GM18951 (cell line): ENCODE measurements around the gene PTTG1IP.
A peak's percentile ranks its signal among the peaks of the same experiment; 100 is the strongest.
"Not testable (repeated sequence)": the region's sequence is repeated elsewhere in the genome, so short reads cannot be mapped to it uniquely, and the experiment has no call there.

Experiments used
- POLR2A ChIP-seq: IDR thresholded peaks from 4 replicates; pipeline ENCODE4 v1.6.1; 2011; ENCODE audit warnings: mild to moderate bottlenecking; ENCODE audit not compliant: insufficient read length, insufficient read depth; ENCODE audit errors: extremely low read depth
- in situ Hi-C: fragments of 300-500 bp; cut with MboI; formaldehyde crosslinking; loops from one replicate; pipeline ENCODE4 v1.12.0; 2022; ENCODE audit warnings: low sequenced_read_pairs, mixed read lengths, inconsistent platforms; ENCODE audit not compliant: unreplicated experiment

Gene PTTG1IP

GRCh38 chr21:44912506-44913412, 39.3 kb upstream of the PTTG1IP start:
- in situ Hi-C loops, result not testable (repeated sequence)
- peak; percentile 4 for TF ChIP-seq POLR2A

DNA sequence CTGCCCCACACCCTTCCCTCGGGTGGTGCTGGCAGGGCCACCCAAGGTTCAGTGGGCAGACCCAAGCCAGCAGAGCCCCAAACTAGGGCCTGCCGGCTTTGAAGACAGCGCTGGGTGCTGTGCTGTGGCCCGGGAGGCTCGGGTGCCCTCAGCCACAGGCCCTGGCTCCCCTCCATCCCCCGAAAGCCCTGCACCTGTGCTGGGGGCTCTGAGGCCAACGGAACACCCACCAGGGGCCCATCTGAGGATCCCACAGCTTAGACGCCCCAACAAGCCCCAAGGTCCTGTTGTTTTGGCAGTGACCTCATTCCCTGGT, 38.6 kb upstream of the PTTG1IP start:
- TF ChIP-seq POLR2A, result no peak
- in situ Hi-C loops, result no loop called here

DNA sequence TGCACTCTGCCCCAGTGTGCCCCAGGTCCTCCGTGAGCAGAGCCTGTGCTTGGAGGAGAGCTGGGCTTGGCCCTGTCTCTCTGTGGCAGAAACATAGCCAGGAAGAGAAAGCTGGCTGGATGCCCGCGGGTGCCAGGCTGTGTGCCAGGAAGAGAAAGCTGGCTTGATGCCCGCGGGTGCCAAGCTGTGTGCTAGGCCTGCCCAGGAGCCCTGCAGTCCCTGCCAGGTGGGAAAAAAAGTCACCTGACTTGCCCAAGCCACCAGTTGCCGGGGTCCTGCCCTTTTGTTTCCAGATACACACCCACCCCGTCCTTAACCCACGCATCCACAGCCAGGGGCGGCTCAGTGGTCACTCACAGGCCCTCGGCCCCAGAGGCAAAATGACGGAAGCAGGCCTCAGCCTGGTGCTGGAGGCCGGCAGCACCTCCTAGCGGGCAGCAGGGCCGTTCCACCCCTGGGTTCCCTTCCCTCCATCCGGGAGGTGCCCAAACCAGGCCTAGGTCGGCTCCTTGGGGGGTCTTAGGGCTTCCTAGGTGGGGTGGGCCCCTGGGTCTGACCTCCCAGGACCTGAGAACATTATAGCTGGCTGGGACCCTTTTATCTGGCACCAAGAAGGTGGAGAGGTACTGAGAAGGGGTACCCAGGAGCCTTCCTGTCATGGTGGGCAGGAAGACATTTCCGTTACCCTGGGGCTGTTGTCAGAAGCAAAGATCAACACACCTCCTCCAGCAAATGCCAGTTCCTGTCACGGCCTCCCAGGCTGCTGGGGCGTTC, 38.1 kb upstream of the PTTG1IP start:
- in situ Hi-C loops, result no loop called here

GRCh38 chr21:44911068-44911383, 37.5 kb upstream of the PTTG1IP start:
- in situ Hi-C loops, result no loop called here
- TF ChIP-seq POLR2A, result no peak

More for the DNA sequence above, 38.1 kb upstream of the PTTG1IP start:
- TF ChIP-seq POLR2A, result no peak

DNA sequence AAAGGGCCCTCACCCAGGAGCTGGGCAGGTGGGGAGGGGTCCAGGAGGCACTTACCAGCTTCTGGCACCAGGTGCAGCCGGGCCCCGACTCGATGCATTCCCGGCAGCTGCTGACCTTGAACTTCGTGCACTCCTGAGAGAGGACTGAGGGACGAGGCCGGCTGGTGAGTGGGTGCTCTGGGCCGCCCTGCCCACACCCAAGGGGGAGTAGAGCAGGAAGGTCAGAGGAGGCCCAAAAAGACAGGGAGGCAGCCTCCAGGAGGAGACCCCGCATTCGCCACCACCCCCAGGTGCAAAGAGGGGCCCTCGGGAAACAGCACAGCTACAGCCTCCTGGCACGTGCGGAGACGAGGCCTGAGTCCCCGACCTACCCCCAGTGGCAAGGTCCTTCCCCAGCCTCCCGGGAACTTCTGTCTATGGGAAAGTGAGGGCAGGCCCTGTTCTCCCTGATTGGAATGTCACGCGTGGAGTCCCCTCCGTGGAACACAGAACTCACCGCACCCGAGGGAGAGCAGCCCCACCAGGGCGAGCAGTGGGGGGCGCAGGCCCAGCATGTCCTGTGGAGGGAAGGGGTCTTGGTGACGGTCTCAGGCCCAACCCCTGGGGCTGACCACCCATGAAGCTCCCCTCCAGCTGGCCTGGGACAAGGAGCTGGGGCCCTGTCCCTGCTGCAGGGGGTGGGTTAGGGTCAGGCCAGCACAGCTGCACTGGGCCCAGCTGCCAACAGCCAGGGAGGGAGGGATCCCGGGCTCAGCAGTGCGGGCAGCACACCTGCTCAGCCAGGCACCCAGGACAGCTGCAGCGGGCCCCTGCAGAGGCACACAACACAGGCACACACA, 37.0 kb upstream of the PTTG1IP start:
- in situ Hi-C loops, result no loop called here
- TF ChIP-seq POLR2A, result no peak

- TF ChIP-seq POLR2A, result no peak
- in situ Hi-C loops, result no loop called here
Measured at GRCh38 chr21:44909719-44910118, 36.2 kb upstream of the PTTG1IP start.

GRCh38 chr21:44908908-44909307, 35.4 kb upstream of the PTTG1IP start:
- in situ Hi-C loops, result no loop called here
- no peak for TF ChIP-seq POLR2A

- in situ Hi-C loops, result no loop called here
- no peak for TF ChIP-seq POLR2A
Measured at GRCh38 chr21:44907966-44908895, 34.7 kb upstream of the PTTG1IP start.

GRCh38 chr21:44907225-44907965, 33.9 kb upstream of the PTTG1IP start:
- TF ChIP-seq POLR2A, result no peak
- in situ Hi-C loops, result no loop called here

DNA sequence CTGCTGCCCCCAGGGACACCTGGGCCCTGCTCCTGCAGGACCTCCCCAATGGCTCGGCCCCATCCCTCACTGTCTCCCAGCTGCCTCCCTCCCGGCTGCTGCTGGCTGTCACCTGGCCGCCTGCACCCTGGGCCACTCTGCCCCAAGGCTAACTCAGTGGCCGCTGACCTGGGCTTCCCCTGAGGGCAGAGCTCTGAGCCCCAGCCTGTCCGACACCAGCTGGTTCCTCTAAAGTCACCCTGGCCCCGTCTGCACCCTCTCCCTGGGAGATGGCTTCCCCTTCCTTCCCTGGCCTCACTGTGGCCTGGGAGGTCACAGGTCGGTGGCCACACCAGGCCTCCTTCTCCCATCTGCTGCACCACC, 32.2 kb upstream of the PTTG1IP start:
- no peak for TF ChIP-seq POLR2A
- in situ Hi-C loops, result no loop called here

DNA sequence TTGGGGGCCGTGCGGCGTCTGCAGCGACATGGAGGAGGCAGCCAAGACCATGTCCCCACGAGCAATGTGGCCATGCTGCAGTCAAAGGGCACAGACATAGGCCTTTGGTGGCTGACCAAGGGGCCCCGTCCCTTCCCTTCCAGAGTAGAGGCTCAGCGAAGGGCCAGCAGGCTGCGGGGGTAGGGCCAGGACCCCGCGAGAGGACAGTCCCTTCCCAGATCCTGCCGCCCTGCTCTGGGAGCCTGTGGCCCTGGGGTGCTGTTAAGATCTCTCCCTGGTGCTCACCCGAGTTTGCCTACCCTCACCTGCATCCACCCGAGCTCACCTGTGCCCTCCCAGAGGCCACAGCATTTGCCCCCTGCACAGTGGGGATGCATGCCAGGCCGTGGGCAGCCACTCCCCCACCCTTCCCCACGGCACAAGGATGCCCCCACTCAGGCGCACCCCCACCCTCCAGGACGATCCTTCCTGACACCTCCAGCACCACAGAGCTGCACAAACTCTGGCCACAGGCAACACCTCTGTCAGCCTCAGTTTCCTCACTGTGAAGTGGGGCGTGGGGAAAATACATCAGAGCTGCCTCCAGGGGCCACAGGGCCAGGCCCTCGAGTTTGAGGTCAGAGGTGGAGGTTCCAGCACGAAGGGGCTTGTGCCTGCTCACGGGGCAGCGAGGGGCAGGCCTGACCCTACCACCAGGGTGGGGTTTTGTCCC, 31.7 kb upstream of the PTTG1IP start:
- TF ChIP-seq POLR2A, result no peak

More for the DNA sequence above, 31.7 kb upstream of the PTTG1IP start:
- in situ Hi-C loops, result no loop called here
